Ishikawa (cell line): ENCODE measurements around the gene CYP2E1.

Experiments
- CEBPB ChIP-seq: IDR thresholded peaks from 2 replicates; pipeline ENCODE4 v1.6.1; 2012
- CREB1 ChIP-seq: IDR thresholded peaks from 2 replicates; pipeline ENCODE4 v1.6.1; 2012; ENCODE audit warnings: low read depth
- EGR1 ChIP-seq: IDR thresholded peaks from 2 replicates; pipeline ENCODE4 v1.6.1; 2012
- EP300 ChIP-seq: IDR thresholded peaks from 2 replicates; pipeline ENCODE4 v1.6.1; 2012; ENCODE audit warnings: borderline replicate concordance
- FOXM1 ChIP-seq: IDR thresholded peaks from 2 replicates; pipeline ENCODE4 v1.6.1; 2012; ENCODE audit warnings: low read depth, borderline replicate concordance
- NFIC ChIP-seq: IDR thresholded peaks from 2 replicates; pipeline ENCODE4 v1.6.1; 2012
- RAD21 ChIP-seq: IDR thresholded peaks from 2 replicates; pipeline ENCODE4 v1.6.1; 2012; ENCODE audit warnings: low read depth
- TAF1 ChIP-seq: IDR thresholded peaks from 2 replicates; pipeline ENCODE4 v1.6.1; 2012; ENCODE audit warnings: low read depth, mild to moderate bottlenecking
- TCF12 ChIP-seq: IDR thresholded peaks from 2 replicates; pipeline ENCODE4 v1.6.1; 2012; ENCODE audit warnings: low read depth
- TEAD4 ChIP-seq: IDR thresholded peaks from 2 replicates; pipeline ENCODE4 v1.6.1; 2012
- YY1 ChIP-seq: IDR thresholded peaks from 2 replicates; pipeline ENCODE4 v1.6.1; 2012; ENCODE audit warnings: low read depth
- ZBTB7A ChIP-seq: IDR thresholded peaks from 2 replicates; pipeline ENCODE4 v1.6.1; 2012; ENCODE audit warnings: low read depth
- TF ChIP-seq, protein P1 (sequence below): IDR thresholded peaks from 2 replicates; pipeline ENCODE4 v1.6.1; 2012
- TF ChIP-seq, protein P2 (sequence below): IDR thresholded peaks from 2 replicates; pipeline ENCODE4 v1.6.1; 2012; ENCODE audit warnings: low read depth, mild to moderate bottlenecking
- TF ChIP-seq, protein P3 (sequence below): IDR thresholded peaks from 2 replicates; pipeline ENCODE4 v1.6.1; 2012

CYP2E1 gene

DNA sequence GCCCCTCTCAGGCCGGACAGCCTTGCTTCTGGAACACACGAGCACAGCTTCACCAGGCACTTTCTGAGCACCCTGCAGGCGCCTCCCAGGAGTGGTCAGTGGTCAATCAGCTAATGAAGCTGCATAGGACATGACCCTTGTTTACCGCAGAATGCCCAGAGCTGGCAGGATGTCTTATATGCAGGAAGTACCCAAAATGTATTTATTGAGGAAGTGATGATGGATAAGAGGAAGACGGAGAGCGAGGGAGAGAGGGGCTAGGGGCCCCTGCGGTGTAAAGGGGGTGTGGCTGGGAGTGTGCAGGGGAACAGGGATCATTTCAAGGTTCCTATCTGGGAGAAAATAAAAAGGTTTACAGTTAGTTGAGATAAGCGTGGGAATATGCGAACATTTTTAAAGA is 3.3 kb downstream of the CYP2E1 start:
- TF ChIP-seq, protein P1, sequence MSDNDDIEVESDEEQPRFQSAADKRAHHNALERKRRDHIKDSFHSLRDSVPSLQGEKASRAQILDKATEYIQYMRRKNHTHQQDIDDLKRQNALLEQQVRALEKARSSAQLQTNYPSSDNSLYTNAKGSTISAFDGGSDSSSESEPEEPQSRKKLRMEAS: no peak
- TF ChIP-seq, protein P2, sequence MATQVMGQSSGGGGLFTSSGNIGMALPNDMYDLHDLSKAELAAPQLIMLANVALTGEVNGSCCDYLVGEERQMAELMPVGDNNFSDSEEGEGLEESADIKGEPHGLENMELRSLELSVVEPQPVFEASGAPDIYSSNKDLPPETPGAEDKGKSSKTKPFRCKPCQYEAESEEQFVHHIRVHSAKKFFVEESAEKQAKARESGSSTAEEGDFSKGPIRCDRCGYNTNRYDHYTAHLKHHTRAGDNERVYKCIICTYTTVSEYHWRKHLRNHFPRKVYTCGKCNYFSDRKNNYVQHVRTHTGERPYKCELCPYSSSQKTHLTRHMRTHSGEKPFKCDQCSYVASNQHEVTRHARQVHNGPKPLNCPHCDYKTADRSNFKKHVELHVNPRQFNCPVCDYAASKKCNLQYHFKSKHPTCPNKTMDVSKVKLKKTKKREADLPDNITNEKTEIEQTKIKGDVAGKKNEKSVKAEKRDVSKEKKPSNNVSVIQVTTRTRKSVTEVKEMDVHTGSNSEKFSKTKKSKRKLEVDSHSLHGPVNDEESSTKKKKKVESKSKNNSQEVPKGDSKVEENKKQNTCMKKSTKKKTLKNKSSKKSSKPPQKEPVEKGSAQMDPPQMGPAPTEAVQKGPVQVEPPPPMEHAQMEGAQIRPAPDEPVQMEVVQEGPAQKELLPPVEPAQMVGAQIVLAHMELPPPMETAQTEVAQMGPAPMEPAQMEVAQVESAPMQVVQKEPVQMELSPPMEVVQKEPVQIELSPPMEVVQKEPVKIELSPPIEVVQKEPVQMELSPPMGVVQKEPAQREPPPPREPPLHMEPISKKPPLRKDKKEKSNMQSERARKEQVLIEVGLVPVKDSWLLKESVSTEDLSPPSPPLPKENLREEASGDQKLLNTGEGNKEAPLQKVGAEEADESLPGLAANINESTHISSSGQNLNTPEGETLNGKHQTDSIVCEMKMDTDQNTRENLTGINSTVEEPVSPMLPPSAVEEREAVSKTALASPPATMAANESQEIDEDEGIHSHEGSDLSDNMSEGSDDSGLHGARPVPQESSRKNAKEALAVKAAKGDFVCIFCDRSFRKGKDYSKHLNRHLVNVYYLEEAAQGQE: no peak
- TF ChIP-seq TEAD4: no peak
- TF ChIP-seq TCF12: no peak
- no peak for TF ChIP-seq CEBPB
- TF ChIP-seq ZBTB7A: no peak

DNA sequence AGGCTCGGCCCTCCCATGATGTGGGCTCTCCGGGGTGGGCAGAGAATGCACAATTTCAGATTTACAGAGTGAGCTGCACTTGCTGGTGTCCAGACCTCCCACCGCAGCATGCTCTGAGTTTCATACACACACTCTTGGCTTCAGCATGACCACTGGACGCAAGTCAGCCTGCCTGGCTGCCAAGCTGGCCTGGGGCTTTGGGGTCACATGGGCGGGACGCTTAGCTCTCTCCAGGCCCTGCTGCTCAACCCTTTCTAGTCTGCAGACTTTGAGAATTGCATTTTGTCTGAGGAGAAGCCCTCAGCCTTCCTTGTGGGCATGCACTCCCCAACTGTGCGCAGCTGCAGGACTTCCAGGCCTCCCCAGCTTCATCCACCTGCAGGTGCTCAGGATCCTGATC is 5.7 kb downstream of the CYP2E1 start:
- TF ChIP-seq, protein P3, sequence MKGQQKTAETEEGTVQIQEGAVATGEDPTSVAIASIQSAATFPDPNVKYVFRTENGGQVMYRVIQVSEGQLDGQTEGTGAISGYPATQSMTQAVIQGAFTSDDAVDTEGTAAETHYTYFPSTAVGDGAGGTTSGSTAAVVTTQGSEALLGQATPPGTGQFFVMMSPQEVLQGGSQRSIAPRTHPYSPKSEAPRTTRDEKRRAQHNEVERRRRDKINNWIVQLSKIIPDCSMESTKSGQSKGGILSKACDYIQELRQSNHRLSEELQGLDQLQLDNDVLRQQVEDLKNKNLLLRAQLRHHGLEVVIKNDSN: no peak
- TF ChIP-seq TEAD4 (no peak), EP300 (no peak), CREB1 (no peak), NFIC (no peak)

DNA sequence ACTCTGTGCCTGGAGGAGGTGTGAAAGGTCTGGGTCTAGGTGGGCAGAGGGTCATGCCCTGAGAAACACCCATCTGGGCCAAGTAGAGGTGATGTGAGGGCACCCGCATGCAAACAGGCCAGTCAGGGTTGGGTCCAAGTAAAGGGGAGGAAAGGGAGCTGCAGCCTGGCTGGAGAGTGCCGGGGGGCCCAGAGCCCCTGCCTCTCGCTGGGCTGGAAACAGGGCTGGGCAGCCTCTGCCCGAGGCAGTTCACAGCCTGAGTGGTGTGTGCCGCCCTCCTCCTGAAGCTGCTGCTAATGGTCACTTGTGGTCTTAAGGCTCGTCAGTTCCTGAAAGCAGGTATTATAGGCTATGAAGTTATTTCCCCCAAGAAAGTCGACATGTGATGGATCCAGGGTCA is 7.3 kb downstream of the CYP2E1 start:
- TF ChIP-seq ZBTB7A (no peak), TAF1 (no peak), EGR1 (no peak), TCF12 (no peak), EP300 (no peak)

DNA sequence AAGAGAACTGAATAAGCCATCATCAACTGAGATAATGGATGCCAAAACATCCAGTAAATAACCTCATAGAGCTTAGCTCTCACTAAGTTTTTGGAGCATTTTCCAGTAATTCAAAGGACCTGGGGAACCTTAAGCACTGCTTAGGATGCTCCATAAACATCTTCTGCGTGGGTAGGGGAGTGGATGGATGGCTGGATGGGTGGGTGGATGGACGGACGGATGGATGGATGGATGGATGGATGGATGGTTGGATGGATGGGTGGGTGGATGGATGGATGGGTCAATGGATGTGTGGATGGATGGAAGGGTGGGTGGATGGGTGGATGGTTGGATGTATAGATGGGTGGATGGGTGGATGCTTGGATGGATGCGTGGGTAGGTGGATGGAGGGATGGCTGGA is 9.0 kb downstream of the CYP2E1 start:
- TF ChIP-seq FOXM1 (no peak), CEBPB (no peak), RAD21 (no peak)

DNA sequence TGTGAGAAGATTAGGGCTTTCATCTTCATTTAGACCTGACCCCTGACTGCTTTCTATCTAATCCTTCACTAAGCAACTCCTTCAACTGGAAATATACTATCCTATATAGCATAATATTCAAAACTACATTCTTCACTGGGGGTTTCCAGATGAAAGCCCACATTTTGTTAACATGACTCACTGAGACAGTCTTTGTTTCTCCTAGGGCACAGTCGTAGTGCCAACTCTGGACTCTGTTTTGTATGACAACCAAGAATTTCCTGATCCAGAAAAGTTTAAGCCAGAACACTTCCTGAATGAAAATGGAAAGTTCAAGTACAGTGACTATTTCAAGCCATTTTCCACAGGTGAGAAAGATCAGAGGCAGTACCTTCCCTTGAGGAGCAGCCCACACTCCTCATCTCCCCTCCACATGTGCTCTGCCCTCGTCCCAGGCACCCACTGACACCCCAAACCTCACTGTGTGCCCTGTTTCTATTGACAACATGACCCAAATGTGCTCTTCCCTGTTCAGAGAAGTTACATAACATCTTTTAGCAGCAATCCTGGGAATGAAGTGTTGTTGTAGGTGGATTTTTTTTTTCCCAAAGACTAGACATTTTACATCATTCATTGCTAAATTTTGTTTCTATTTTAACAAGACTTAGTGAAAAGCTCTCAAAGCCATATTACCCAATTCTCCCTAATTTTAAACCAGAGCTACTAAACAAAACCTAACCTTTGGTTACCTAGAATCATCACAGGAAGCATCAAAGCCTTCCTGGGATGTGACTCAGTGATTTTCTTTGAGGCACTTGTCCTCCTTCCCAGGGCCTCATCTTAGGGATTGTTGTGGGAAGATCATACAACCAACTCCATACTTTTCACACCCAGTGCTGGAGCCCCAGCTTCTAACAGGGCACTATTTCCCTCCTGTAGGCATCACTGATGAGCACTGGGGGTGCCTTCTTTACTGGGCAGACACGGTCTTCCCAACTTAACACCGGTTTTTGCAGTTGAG is 10.7 kb downstream of the CYP2E1 start:
- TF ChIP-seq, protein P2: no peak
- no peak for TF ChIP-seq RAD21
- TF ChIP-seq, protein P1: no peak
- TF ChIP-seq YY1: no peak
- no peak for TF ChIP-seq FOXM1
- no peak for TF ChIP-seq EGR1
- TF ChIP-seq CEBPB: no peak
- no peak for TF ChIP-seq TAF1

DNA sequence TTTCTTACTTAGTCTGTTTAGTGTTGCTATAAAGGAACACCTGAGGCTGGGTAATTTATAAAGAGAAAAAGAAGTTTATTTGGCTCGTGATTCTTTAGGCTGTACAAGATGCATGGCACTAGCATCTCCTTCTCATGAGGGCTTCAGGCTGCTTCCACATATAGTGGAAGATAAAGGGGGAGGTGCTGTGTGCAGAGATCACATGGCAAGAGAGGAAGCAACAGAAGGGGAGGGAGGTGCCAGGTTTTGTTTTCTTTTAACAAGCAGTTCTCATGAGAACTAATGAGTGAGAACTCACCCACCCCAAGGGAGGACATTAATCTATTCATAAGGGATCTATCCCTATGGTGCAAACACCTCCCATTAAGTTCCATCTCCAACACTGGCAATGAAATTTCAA is 17.3 kb downstream of the CYP2E1 start:
- TF ChIP-seq CEBPB (no peak), CREB1 (no peak), FOXM1 (no peak), NFIC (no peak), TCF12 (no peak), TAF1 (no peak)
- TF ChIP-seq, protein P3: no peak

DNA sequence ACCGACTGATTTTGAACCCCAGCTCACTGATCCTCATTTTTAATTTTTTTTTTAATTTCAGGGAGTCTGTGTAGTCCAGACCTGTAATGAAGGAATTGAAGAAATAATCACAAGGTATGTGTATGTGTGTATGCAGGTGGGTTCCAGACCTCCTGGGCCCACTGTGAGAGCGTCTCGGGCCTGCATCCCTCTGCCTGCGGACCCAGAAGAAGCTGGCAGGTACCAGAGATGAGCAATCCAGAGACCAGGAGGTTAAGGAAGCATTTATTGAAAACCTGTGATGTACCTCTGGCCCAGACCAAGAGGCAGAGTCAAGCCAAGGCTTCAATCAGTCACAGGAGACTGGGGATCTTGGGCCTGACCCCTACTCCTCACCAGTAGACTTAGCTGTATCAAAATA is 27.4 kb downstream of the CYP2E1 start:
- no peak for TF ChIP-seq RAD21
- no peak for TF ChIP-seq CEBPB
- TF ChIP-seq, protein P2: no peak
- TF ChIP-seq FOXM1: no peak
- no peak for TF ChIP-seq CREB1
- no peak for TF ChIP-seq TEAD4
- TF ChIP-seq TAF1: no peak
- TF ChIP-seq TCF12: no peak
- no peak for TF ChIP-seq EP300
- TF ChIP-seq EGR1: no peak
- TF ChIP-seq NFIC: no peak
